Measurements from ENCODE around the gene GRK2. TPM values are rescaled to one million over a fixed set of nuclear protein-coding genes. Genes with fewer than 3 reads are reported as not detected.

GRK2 gene
- total RNA-seq, 4 donors from 2014 or later: 104 to 294 (median 160) TPM

GRCh38 chr11:67293090-67293489, 26.8 kb downstream of the GRK2 start:
- intact Hi-C loops (cut with DNase I; ENCODE audit: low total_unique reads): no loop called here
- H3K4me1 ChIP-seq: peaks cover 13 to 29% (median 18%) of the 10 kb centered on the region in 4 donors
- in situ Hi-C loops (cut with MboI; ENCODE audit: low pct_ligation_motif_present in 1 of 4, low pct_unique_long_range_greater_than_20kb in 1 of 4, low sequenced_read_pairs in 3 of 4): no loop called here
- peaks cover 0 to 33% (median 2%) of the 10 kb centered on the region in 4 donors for H3K36me3 ChIP-seq
- 40 to 58% methylated on average over 3 of the region's 3 CpGs for WGBS, 2 donors (ENCODE audit: low coverage in 1 of 2)
- H3K27me3 ChIP-seq: no peaks in the 10 kb centered on the region
- H3K9me3 ChIP-seq: peaks cover 6 to 9% of the 10 kb centered on the region in 2 donors
- H3K4me3 ChIP-seq: no peak overlapping the region
- DNase-seq: no peak
- no peak overlapping the region for H3K27ac ChIP-seq
- TF ChIP-seq EP300 (IDR thresholded peaks at IDR 0.05; ENCODE audit: low read depth) (no peak), POLR2AphosphoS5 (IDR thresholded peaks at IDR 0.05) (no peak), CTCF (IDR thresholded peaks at IDR 0.05) (no peak), POLR2A (IDR thresholded peaks at IDR 0.05) (no peak)

GRCh38 chr11:67295846-67296245, 29.6 kb downstream of the GRK2 start:
- Histone ChIP-seq H3K9me3 (peaks cover 6 to 9% of the 10 kb centered on the region in 2 donors), H3K27ac (no peak overlapping the region), H3K36me3 (peaks cover 0 to 33% (median 2%) of the 10 kb centered on the region in 4 donors), H3K27me3 (no peaks in the 10 kb centered on the region), H3K4me3 (no peak overlapping the region), H3K4me1 (peaks cover 0 to 13% (median 1%) of the 10 kb centered on the region in 4 donors)
- DNase-seq: no peak
- TF ChIP-seq EP300 (IDR thresholded peaks at IDR 0.05; ENCODE audit: low read depth) (no peak), POLR2AphosphoS5 (IDR thresholded peaks at IDR 0.05) (no peak), CTCF (IDR thresholded peaks at IDR 0.05) (no peak), POLR2A (IDR thresholded peaks at IDR 0.05) (no peak)
- 97 to 100% methylated on average over 1 of the region's 1 CpG for WGBS, 2 donors (ENCODE audit: low coverage in 1 of 2)
- intact Hi-C loops (cut with DNase I; ENCODE audit: low total_unique reads) (no loop called here), in situ Hi-C loops (cut with MboI; ENCODE audit: low pct_ligation_motif_present in 1 of 4, low pct_unique_long_range_greater_than_20kb in 1 of 4, low sequenced_read_pairs in 3 of 4) (no loop called here)

- H3K9me3 ChIP-seq: peaks cover 6 to 9% of the 10 kb centered on the region in 2 donors
- H3K4me3 ChIP-seq: no peak overlapping the region
- H3K27me3 ChIP-seq: no peaks in the 10 kb centered on the region
- DNase-seq: no peak
- H3K27ac ChIP-seq: no peak overlapping the region
- intact Hi-C loops (cut with DNase I; ENCODE audit: low total_unique reads): no loop called here
- TF ChIP-seq POLR2A (IDR thresholded peaks at IDR 0.05) (no peak), CTCF (IDR thresholded peaks at IDR 0.05) (no peak), POLR2AphosphoS5 (IDR thresholded peaks at IDR 0.05) (no peak), EP300 (IDR thresholded peaks at IDR 0.05; ENCODE audit: low read depth) (no peak)
- in situ Hi-C loops (cut with MboI; ENCODE audit: low pct_ligation_motif_present in 1 of 4, low pct_unique_long_range_greater_than_20kb in 1 of 4, low sequenced_read_pairs in 3 of 4): no loop called here
- 92% methylated on average over 7 of the region's 7 CpGs; no CpG with 5 or more reads in 1 of the 2 donors for WGBS, 2 donors (ENCODE audit: low coverage in 1 of 2)
- peaks cover 13 to 24% (median 15%) of the 10 kb centered on the region in 4 donors for H3K4me1 ChIP-seq
- peaks cover 0 to 20% (median 2%) of the 10 kb centered on the region in 4 donors for H3K36me3 ChIP-seq
Measured at GRCh38 chr11:67298786-67299185, 32.5 kb downstream of the GRK2 start.

GRCh38 chr11:67299471-67300191, 33.4 kb downstream of the GRK2 start:
- Histone ChIP-seq H3K36me3 (peaks cover 0 to 17% (median 2%) of the 10 kb centered on the region in 4 donors), H3K4me3 (no peak overlapping the region), H3K27ac (no peak overlapping the region), H3K9me3 (peaks cover 6 to 9% of the 10 kb centered on the region in 2 donors), H3K27me3 (no peaks in the 10 kb centered on the region), H3K4me1 (peaks cover 13 to 32% (median 22%) of the 10 kb centered on the region in 4 donors)
- DNase-seq: no peak
- TF ChIP-seq EP300 (IDR thresholded peaks at IDR 0.05; ENCODE audit: low read depth) (no peak), POLR2AphosphoS5 (IDR thresholded peaks at IDR 0.05) (no peak), POLR2A (IDR thresholded peaks at IDR 0.05) (no peak), CTCF (IDR thresholded peaks at IDR 0.05) (no peak)
- intact Hi-C loops (cut with DNase I; ENCODE audit: low total_unique reads) (no loop called here), in situ Hi-C loops (cut with MboI; ENCODE audit: low pct_ligation_motif_present in 1 of 4, low pct_unique_long_range_greater_than_20kb in 1 of 4, low sequenced_read_pairs in 3 of 4) (no loop called here)
- 93% methylated on average over 29 of the region's 29 CpGs; no CpG with 5 or more reads in 1 of the 2 donors for WGBS, 2 donors (ENCODE audit: low coverage in 1 of 2)
